PC-9 (cell line): Measurements from ENCODE around the gene KCNJ15. TPM values are rescaled to one million over a fixed set of nuclear protein-coding genes. Genes with fewer than 3 reads are reported as not detected.

Experiments used
- BruUV-seq: library from RNA; stranded (reverse); fragments of 400-500 nt; replicated peaks from 2 replicates; lab custom pipeline; 2021; lab: Mats Ljungman, UMichigan
- CTCF ChIA-PET: fragments of 300-600 bp; sonication (Branson Sonifier 250); formaldehyde crosslinking; loops from one replicate; lab custom pipeline; 2022; ENCODE audit warnings: antibody characterized with exemption; lab: Charles Lee
- POLR2A ChIA-PET: fragments of 300-600 bp; sonication (Branson Sonifier 250); formaldehyde crosslinking; loops from one replicate; lab custom pipeline; 2022; ENCODE audit warnings: antibody characterized with exemption; ENCODE audit not compliant: unreplicated experiment; lab: Charles Lee
- DNase-seq, 2 experiments: peaks; one replicate each; pipeline versions ENCODE4 v3.0.0 to v3.0.0-alpha.2; 2015 to 2022; ENCODE audit warnings: mixed read lengths in 1 of 2
- H2AFZ ChIP-seq: fragments of 200-600 bp; sonication (generic); 2 replicates; pipeline ENCODE4 v1.8.1; 2017; ENCODE audit warnings: antibody characterized with exemption
- H3F3A ChIP-seq: fragments of 200-600 bp; sonication (generic); 2 replicates; pipeline ENCODE4 v1.8.1; 2017; ENCODE audit warnings: antibody characterized with exemption, mild to moderate bottlenecking, low read depth; ENCODE audit not compliant: insufficient read depth
- H3K27ac ChIP-seq: fragments of 200-600 bp; sonication (generic); 2 replicates; pipeline ENCODE4 v1.6.1; 2016; ENCODE audit warnings: mixed run types
- H3K27me3 ChIP-seq: fragments of 200-600 bp; sonication (generic); 2 replicates; pipeline ENCODE4 v1.6.1; 2016; ENCODE audit warnings: low read depth, mixed run types; ENCODE audit not compliant: insufficient read depth
- H3K36me3 ChIP-seq: fragments of 200-600 bp; sonication (generic); 2 replicates; pipeline ENCODE4 v1.6.1; 2016; ENCODE audit warnings: low read depth, mixed run types
- H3K4me1 ChIP-seq: fragments of 200-600 bp; sonication (generic); replicated peaks from 2 replicates; pipeline ENCODE4 v1.6.1; 2016; ENCODE audit warnings: mixed run types; ENCODE audit not compliant: insufficient read depth
- H3K4me2 ChIP-seq: fragments of 200-600 bp; sonication (generic); 2 replicates; pipeline ENCODE4 v1.6.1; 2017; ENCODE audit warnings: mixed run types
- H3K4me3 ChIP-seq: fragments of 200-600 bp; sonication (generic); 2 replicates; pipeline ENCODE4 v1.6.1; 2016; ENCODE audit warnings: mixed run types
- H3K79me2 ChIP-seq: fragments of 200-600 bp; sonication (generic); 2 replicates; pipeline ENCODE4 v1.6.1; 2017; ENCODE audit warnings: low read depth, mixed run types
- H3K9me2 ChIP-seq: fragments of 200-600 bp; sonication (generic); 2 replicates; pipeline ENCODE4 v1.8.1; 2017; ENCODE audit warnings: mild to moderate bottlenecking; ENCODE audit not compliant: insufficient read depth
- H3K9me3 ChIP-seq: fragments of 200-600 bp; sonication (generic); 2 replicates; pipeline ENCODE4 v1.8.1; 2016; ENCODE audit warnings: low read depth; ENCODE audit not compliant: insufficient read depth
- H4K20me1 ChIP-seq: fragments of 200-600 bp; sonication (generic); 2 replicates; pipeline ENCODE4 v1.8.1; 2017; ENCODE audit not compliant: insufficient read depth
- CTCF ChIP-seq: fragments of 200-600 bp; sonication (generic); conservative IDR thresholded peaks from 2 replicates; pipeline ENCODE4 v1.6.1; 2017; ENCODE audit warnings: mixed run types, antibody characterized with exemption, mild to moderate bottlenecking, moderate library complexity
- EZH2 ChIP-seq: fragments of 200-600 bp; sonication (generic); IDR thresholded peaks from 2 replicates; pipeline ENCODE4 v1.8.0; 2017; ENCODE audit warnings: antibody characterized with exemption, low read depth
- intact Hi-C: fragments of 100-400 bp; cut with micrococcal nuclease; formaldehyde crosslinking; loops from one replicate; pipeline ENCODE4 v1.10.0; 2022; ENCODE audit not compliant: unreplicated experiment
- total RNA-seq: library from RNA; stranded (reverse); gene quantifications from 2 replicates; pipeline ENCODE4 v1.2.3, GENCODE V29; 2021

Gene KCNJ15
- total RNA-seq, 1 experiment from 2014 or later = not detected

GRCh38 chr21:38267991-38268863, 11.4 kb downstream of the KCNJ15 start:
- Histone ChIP-seq H3K27me3 (peaks cover 21% of the 10 kb centered on the region), H3K4me3 (no peak overlapping the region), H3K4me2 (no peak overlapping the region), H3K9me3 (no peaks in the 10 kb centered on the region), H2AFZ (no peak overlapping the region), H3F3A (no peaks in the 10 kb centered on the region), H3K27ac (no peak overlapping the region), H3K36me3 (no peaks in the 10 kb centered on the region), H3K9me2 (no peaks in the 10 kb centered on the region), H3K4me1 (no peaks in the 10 kb centered on the region), H4K20me1 (no peaks in the 10 kb centered on the region), H3K79me2 (no peaks in the 10 kb centered on the region)
- CTCF ChIA-PET = no interaction called here
- intact Hi-C loops = no loop called here
- DNase-seq = no peak
- TF ChIP-seq EZH2 (no peak), CTCF (no peak)
- POLR2A ChIA-PET = no interaction called here
- BruUV-seq = no TSS peak

GRCh38 chr21:38268864-38269575, 12.2 kb downstream of the KCNJ15 start:
- H2AFZ ChIP-seq = no peak overlapping the region
- no peak overlapping the region for H3K4me2 ChIP-seq
- CTCF ChIA-PET = no interaction called here
- intact Hi-C loops = no loop called here
- H3K4me3 ChIP-seq = no peak overlapping the region
- TF ChIP-seq CTCF = no peak
- TF ChIP-seq EZH2 = no peak
- no peaks in the 10 kb centered on the region for H4K20me1 ChIP-seq
- BruUV-seq = no TSS peak
- H3K27ac ChIP-seq = no peak overlapping the region
- POLR2A ChIA-PET = no interaction called here
- H3K9me2 ChIP-seq = no peaks in the 10 kb centered on the region
- H3K27me3 ChIP-seq = peaks cover 16% of the 10 kb centered on the region; the same call in 1 of the 2 replicates
- no peaks in the 10 kb centered on the region for H3K79me2 ChIP-seq
- no peaks in the 10 kb centered on the region for H3F3A ChIP-seq
- H3K4me1 ChIP-seq = no peaks in the 10 kb centered on the region
- H3K36me3 ChIP-seq = no peaks in the 10 kb centered on the region
- no peak for DNase-seq
- H3K9me3 ChIP-seq = no peaks in the 10 kb centered on the region

GRCh38 chr21:38269576-38269936, 12.8 kb downstream of the KCNJ15 start:
- Histone ChIP-seq H3K36me3 (no peaks in the 10 kb centered on the region), H3K27me3 (peaks cover 10% of the 10 kb centered on the region; the same call in 1 of the 2 replicates), H3K4me1 (no peaks in the 10 kb centered on the region), H3K27ac (no peak overlapping the region), H3K4me3 (no peak overlapping the region), H2AFZ (no peak overlapping the region), H3K9me3 (no peaks in the 10 kb centered on the region), H3K4me2 (no peak overlapping the region), H3K9me2 (no peaks in the 10 kb centered on the region), H4K20me1 (no peaks in the 10 kb centered on the region), H3F3A (no peaks in the 10 kb centered on the region), H3K79me2 (no peaks in the 10 kb centered on the region)
- TF ChIP-seq EZH2 = no peak
- TF ChIP-seq CTCF = no peak
- ChIA-PET CTCF (no interaction called here), POLR2A (no interaction called here)
- DNase-seq = no peak
- intact Hi-C loops = no loop called here
- BruUV-seq = no TSS peak
